ENCODE data around the gene TASP1. TPM values are rescaled to one million over a fixed set of nuclear protein-coding genes. Genes with fewer than 3 reads are reported as not detected.
"Not testable (repeated sequence)": the region's sequence is repeated elsewhere in the genome, so short reads cannot be mapped to it uniquely, and the experiment has no call there.

The TASP1 gene
- total RNA-seq, 6 experiments from 2014 or later = 5.2 to 6.4 (median 6.0) TPM

- Mint-ChIP-seq H3K36me3 (ENCODE audit: low read depth) (peaks cover 18% of the 10 kb centered on the region), H3K9me3 (no peaks in the 10 kb centered on the region), H3K27ac (no peak overlapping the region), H3K27me3 (ENCODE audit: insufficient read depth) (no peaks in the 10 kb centered on the region), H3K4me3 (no peak overlapping the region), H3K4me1 (ENCODE audit: low read depth) (peaks cover 6% of the 10 kb centered on the region; the same call in 1 of the 2 replicates)
- no peak for TF ChIP-seq CTCF (IDR thresholded peaks at IDR 0.05)
- no peak for DNase-seq
These were observed 153.2 kb downstream of the TASP1 start for GRCh38 chr20:13485576-13485975.

- not testable (repeated sequence) for H3K4me3 Mint-ChIP-seq; H3K27ac Mint-ChIP-seq; DNase-seq; H3K27me3 Mint-ChIP-seq (ENCODE audit: insufficient read depth); H3K9me3 Mint-ChIP-seq; H3K4me1 Mint-ChIP-seq (ENCODE audit: low read depth)
- peaks cover 18% of the 10 kb centered on the region for H3K36me3 Mint-ChIP-seq (ENCODE audit: low read depth)
These were observed 153.7 kb downstream of the TASP1 start for GRCh38 chr20:13485019-13485418.

GRCh38 chr20:13483472-13483871, 155.3 kb downstream of the TASP1 start:
- not testable (repeated sequence) for DNase-seq; H3K27ac Mint-ChIP-seq; H3K4me3 Mint-ChIP-seq; H3K27me3 Mint-ChIP-seq (ENCODE audit: insufficient read depth); H3K9me3 Mint-ChIP-seq; H3K4me1 Mint-ChIP-seq (ENCODE audit: low read depth)
- peaks cover 18% of the 10 kb centered on the region for H3K36me3 Mint-ChIP-seq (ENCODE audit: low read depth)

GRCh38 chr20:13478366-13478765, 160.4 kb downstream of the TASP1 start:
- Mint-ChIP-seq H3K4me1 (ENCODE audit: low read depth) (peaks cover 15% of the 10 kb centered on the region), H3K4me3 (no peak overlapping the region), H3K9me3 (no peaks in the 10 kb centered on the region), H3K27ac (no peak overlapping the region), H3K36me3 (ENCODE audit: low read depth) (peaks cover 25% of the 10 kb centered on the region), H3K27me3 (ENCODE audit: insufficient read depth) (no peaks in the 10 kb centered on the region)
- no peak for DNase-seq
- no peak for TF ChIP-seq CTCF (IDR thresholded peaks at IDR 0.05)

GRCh38 chr20:13474467-13474866, 164.3 kb downstream of the TASP1 start:
- Mint-ChIP-seq H3K9me3 (peaks cover 18% of the 10 kb centered on the region), H3K4me1 (ENCODE audit: low read depth) (peaks cover 15% of the 10 kb centered on the region), H3K4me3 (no peak overlapping the region), H3K27me3 (ENCODE audit: insufficient read depth) (no peaks in the 10 kb centered on the region), H3K27ac (no peak overlapping the region), H3K36me3 (ENCODE audit: low read depth) (peaks cover 18% of the 10 kb centered on the region; the same call in 1 of the 2 replicates)
- no peak for DNase-seq
- no peak for TF ChIP-seq CTCF (IDR thresholded peaks at IDR 0.05)

GRCh38 chr20:13469262-13469661, 169.5 kb downstream of the TASP1 start:
- TF ChIP-seq CTCF (IDR thresholded peaks at IDR 0.05) = no peak
- Mint-ChIP-seq H3K36me3 (ENCODE audit: low read depth) (peaks cover 13% of the 10 kb centered on the region; the same call in 1 of the 2 replicates), H3K4me3 (no peak overlapping the region), H3K27me3 (ENCODE audit: insufficient read depth) (no peaks in the 10 kb centered on the region), H3K27ac (no peak overlapping the region), H3K9me3 (peaks cover 21% of the 10 kb centered on the region), H3K4me1 (ENCODE audit: low read depth) (peaks cover 8% of the 10 kb centered on the region)
- DNase-seq = no peak

GRCh38 chr20:13468166-13468565, 170.6 kb downstream of the TASP1 start:
- Mint-ChIP-seq H3K4me1 (ENCODE audit: low read depth) (peaks cover 15% of the 10 kb centered on the region), H3K27me3 (ENCODE audit: insufficient read depth) (no peaks in the 10 kb centered on the region), H3K36me3 (ENCODE audit: low read depth) (peaks cover 11% of the 10 kb centered on the region; the same call in 1 of the 2 replicates), H3K4me3 (no peak overlapping the region), H3K9me3 (peaks cover 21% of the 10 kb centered on the region), H3K27ac (no peak overlapping the region)
- no peak for TF ChIP-seq CTCF (IDR thresholded peaks at IDR 0.05)
- DNase-seq = no peak
